ENCODE data around the gene CCDC102A.

CCDC102A gene

GRCh38 chr16:57476546-57477410 lies 59.6 kb downstream of the CCDC102A start:
- peak; percentile 35 for DNase-seq

GRCh38 chr16:57475711-57476339 lies 60.5 kb downstream of the CCDC102A start:
- DNase-seq = peak; percentile 97

GRCh38 chr16:57474671-57475661 lies 61.4 kb downstream of the CCDC102A start:
- peak; percentile 88 for DNase-seq

GRCh38 chr16:57473906-57474305 lies 62.5 kb downstream of the CCDC102A start:
- DNase-seq = no peak

GRCh38 chr16:57473176-57473840 lies 63.1 kb downstream of the CCDC102A start:
- no peak for DNase-seq

- peak; percentile 66 for DNase-seq
Measured at GRCh38 chr16:57472665-57473060, 63.7 kb downstream of the CCDC102A start.

GRCh38 chr16:57471852-57472664 lies 64.3 kb downstream of the CCDC102A start:
- DNase-seq = peak; percentile 41

GRCh38 chr16:57471209-57471608 lies 65.2 kb downstream of the CCDC102A start:
- peak; percentile 42 for DNase-seq

- DNase-seq = no peak
Measured at GRCh38 chr16:57470711-57471110, 65.7 kb downstream of the CCDC102A start.

GRCh38 chr16:57469917-57470470 lies 66.4 kb downstream of the CCDC102A start:
- no peak for DNase-seq

GRCh38 chr16:57469046-57469445 lies 67.3 kb downstream of the CCDC102A start:
- no peak for DNase-seq

GRCh38 chr16:57468346-57468745 lies 68.0 kb downstream of the CCDC102A start:
- DNase-seq = no peak

- DNase-seq = no peak
Measured at GRCh38 chr16:57464523-57464922, 71.8 kb downstream of the CCDC102A start.

GRCh38 chr16:57462978-57463362 lies 73.4 kb downstream of the CCDC102A start:
- peak; percentile 38 for DNase-seq

GRCh38 chr16:57462209-57462977 lies 74.0 kb downstream of the CCDC102A start, which contains the start of gene POLR2C:
POLR2C (plus strand) TSS chr16:57462679; CDS start chr16:57462725, 46 bp downstream.
- DNase-seq = peak; percentile 95
